Measurements from ENCODE around the gene ADAMTS5.

Gene ADAMTS5

DNA sequence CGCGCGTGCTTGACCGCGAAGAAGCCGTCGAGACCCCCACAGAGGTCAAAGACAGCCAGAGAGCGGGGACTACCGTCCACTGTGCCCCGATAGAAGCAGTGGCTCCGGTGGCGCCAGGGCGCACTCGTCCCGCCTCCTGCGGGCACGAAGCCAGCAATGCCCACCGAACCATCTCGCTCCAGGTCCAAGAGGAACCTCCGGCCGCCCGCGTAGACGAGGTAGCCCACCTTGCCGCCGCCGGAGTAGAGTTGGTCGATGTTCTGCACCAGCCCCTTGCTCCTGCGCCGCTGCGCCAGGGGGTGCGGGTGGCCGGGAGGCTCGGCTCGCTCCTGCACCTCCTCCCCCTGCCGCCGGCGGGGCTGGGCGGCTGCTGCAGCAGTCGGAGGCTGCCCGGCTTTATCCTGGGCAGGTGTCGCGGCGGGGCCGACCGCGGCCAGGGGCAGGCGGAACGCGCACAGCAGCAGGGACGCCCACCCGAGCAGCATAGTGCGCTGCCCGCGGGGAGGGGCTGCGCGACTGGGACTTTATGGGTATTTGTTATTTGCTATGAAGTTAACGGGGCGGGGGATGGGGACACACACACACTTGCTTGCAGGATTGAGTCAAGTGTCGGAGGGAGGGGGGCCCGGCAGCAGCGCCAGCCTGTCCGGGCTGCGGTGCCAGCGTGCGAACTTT lies 844 bp downstream of the ADAMTS5 start:
- TF ChIP-seq FOXP2 (optimal IDR thresholded peaks at IDR 0.05; ENCODE audit: borderline replicate concordance, extremely low read depth, extremely low read length, insufficient read depth) (peak; percentile 25), SIN3A (IDR thresholded peaks at IDR 0.05; ENCODE audit: borderline replicate concordance, insufficient read depth, low read length) (no peak), POLR2AphosphoS5 (IDR thresholded peaks at IDR 0.05; ENCODE audit: low read depth, low read length) (no peak), TAF1 (IDR thresholded peaks at IDR 0.05; ENCODE audit: borderline replicate concordance, insufficient read depth, low read length) (no peak)
- TF ChIP-seq, protein P1, sequence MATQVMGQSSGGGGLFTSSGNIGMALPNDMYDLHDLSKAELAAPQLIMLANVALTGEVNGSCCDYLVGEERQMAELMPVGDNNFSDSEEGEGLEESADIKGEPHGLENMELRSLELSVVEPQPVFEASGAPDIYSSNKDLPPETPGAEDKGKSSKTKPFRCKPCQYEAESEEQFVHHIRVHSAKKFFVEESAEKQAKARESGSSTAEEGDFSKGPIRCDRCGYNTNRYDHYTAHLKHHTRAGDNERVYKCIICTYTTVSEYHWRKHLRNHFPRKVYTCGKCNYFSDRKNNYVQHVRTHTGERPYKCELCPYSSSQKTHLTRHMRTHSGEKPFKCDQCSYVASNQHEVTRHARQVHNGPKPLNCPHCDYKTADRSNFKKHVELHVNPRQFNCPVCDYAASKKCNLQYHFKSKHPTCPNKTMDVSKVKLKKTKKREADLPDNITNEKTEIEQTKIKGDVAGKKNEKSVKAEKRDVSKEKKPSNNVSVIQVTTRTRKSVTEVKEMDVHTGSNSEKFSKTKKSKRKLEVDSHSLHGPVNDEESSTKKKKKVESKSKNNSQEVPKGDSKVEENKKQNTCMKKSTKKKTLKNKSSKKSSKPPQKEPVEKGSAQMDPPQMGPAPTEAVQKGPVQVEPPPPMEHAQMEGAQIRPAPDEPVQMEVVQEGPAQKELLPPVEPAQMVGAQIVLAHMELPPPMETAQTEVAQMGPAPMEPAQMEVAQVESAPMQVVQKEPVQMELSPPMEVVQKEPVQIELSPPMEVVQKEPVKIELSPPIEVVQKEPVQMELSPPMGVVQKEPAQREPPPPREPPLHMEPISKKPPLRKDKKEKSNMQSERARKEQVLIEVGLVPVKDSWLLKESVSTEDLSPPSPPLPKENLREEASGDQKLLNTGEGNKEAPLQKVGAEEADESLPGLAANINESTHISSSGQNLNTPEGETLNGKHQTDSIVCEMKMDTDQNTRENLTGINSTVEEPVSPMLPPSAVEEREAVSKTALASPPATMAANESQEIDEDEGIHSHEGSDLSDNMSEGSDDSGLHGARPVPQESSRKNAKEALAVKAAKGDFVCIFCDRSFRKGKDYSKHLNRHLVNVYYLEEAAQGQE (IDR thresholded peaks at IDR 0.05; ENCODE audit: insufficient read depth in 1 of 2, low read depth in 2 of 2, low read length in 2 of 2) = no peak

DNA sequence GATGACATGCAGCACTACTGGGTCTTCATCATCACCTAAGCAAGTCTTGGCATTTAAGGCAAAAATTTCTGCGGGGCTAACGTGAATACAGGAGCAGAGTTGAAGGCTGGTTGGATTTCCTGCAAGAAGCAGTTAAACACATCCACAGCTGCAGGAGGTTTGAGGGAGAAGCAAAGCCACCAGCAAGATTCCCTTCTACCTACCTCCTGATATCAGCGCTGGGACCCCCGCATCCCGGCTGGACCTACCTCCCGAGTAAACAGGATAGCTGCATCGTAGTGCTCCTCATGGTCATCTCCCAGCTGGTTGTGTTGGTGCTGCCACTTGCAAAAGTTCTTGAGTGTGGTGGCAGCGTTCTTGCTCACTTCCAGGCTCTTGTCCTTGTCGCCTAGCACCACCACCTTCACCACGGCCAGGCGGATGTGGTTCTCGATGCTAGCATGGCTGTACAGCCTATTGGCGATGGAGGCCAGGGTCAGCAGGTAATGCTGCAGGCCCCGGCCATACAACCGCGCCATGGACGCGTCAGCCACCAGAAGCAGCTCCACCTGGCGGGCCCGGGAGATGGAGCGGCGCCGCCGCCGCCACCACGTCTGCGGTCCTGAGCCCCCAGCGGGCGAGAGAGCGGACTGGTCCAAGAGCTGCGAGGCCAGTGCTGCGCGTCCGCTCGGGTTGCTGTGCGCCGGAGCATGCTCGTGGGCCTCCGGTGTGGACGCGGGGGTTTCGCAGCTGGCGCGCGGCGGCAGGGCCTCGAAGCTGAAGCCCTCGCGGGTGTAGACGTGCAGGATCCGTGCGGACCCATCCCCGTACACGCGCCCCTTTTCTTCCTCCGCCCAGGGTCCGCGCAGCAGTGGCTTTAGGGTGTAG lies 1.6 kb downstream of the ADAMTS5 start:
- TF ChIP-seq POLR2AphosphoS5 (IDR thresholded peaks at IDR 0.05; ENCODE audit: low read depth, low read length) = no peak

DNA sequence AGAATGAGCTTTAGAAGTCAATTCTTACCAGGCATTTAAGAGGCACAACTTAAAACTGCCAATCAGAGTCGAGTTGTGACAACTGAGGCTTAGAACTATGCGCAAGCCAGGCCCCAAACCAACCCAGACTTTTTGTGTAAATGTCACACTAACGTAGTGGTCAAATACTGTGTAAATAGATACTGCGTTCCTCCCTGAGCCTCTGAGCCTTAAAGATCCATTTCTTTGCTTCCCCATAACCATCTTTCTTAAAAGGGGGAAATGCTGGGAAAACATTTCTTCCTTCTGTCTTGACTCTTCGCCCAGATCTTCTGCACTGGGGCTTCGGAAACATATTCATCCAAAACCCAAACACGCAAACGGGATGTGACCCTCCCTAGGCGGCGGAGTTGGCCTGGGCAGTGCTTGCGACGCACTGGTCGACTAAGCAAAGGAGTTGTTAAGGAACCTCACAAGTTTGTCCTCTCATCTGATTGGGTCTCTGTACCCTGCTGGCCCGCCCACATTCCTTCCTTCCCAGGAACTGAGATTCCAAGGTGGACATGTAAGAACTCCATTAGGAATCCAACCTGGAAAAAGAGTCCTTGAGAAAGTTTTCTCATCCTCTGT lies 2.6 kb downstream of the ADAMTS5 start:
- TF ChIP-seq TAF1 (IDR thresholded peaks at IDR 0.05; ENCODE audit: borderline replicate concordance, insufficient read depth, low read length) (no peak), SIN3A (IDR thresholded peaks at IDR 0.05; ENCODE audit: borderline replicate concordance, insufficient read depth, low read length) (no peak), FOXP2 (optimal IDR thresholded peaks at IDR 0.05; ENCODE audit: borderline replicate concordance, extremely low read depth, extremely low read length, insufficient read depth) (no peak), POLR2AphosphoS5 (IDR thresholded peaks at IDR 0.05; ENCODE audit: low read depth, low read length) (no peak)
- TF ChIP-seq, protein P1 (IDR thresholded peaks at IDR 0.05; ENCODE audit: insufficient read depth in 1 of 2, low read depth in 2 of 2, low read length in 2 of 2) = no peak

DNA sequence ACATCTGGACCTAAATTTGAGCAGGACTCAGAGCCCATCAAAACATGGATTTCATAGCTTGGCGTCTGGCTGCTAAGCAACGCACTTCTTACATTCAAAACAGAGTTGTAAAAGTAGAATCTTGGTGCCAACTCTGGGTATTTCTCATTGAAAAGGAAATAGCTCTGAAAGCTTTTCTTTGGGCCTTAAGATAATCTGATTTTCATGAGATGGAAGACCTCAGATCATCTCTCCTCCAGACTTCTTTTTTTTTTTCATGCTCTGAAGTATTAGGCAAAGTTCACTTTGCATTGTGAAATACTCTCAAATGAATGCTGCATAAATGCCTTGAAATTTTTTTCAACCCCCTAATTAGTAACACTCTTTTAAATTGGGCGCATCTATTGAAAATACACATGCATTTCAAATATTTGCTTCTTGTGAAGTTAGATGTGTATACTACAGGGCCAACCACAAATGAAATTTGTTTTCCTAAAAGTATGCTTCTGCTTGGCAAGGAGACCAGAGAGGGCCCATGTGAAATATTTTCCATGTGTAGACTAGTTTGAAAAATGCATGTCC lies 4.2 kb downstream of the ADAMTS5 start:
- TF ChIP-seq, protein P1 (IDR thresholded peaks at IDR 0.05; ENCODE audit: insufficient read depth in 1 of 2, low read depth in 2 of 2, low read length in 2 of 2) = no peak
- no peak for TF ChIP-seq TAF1 (IDR thresholded peaks at IDR 0.05; ENCODE audit: borderline replicate concordance, insufficient read depth, low read length)
- no peak for TF ChIP-seq POLR2AphosphoS5 (IDR thresholded peaks at IDR 0.05; ENCODE audit: low read depth, low read length)
- TF ChIP-seq FOXP2 (optimal IDR thresholded peaks at IDR 0.05; ENCODE audit: borderline replicate concordance, extremely low read depth, extremely low read length, insufficient read depth) = no peak
- no peak for TF ChIP-seq SIN3A (IDR thresholded peaks at IDR 0.05; ENCODE audit: borderline replicate concordance, insufficient read depth, low read length)

DNA sequence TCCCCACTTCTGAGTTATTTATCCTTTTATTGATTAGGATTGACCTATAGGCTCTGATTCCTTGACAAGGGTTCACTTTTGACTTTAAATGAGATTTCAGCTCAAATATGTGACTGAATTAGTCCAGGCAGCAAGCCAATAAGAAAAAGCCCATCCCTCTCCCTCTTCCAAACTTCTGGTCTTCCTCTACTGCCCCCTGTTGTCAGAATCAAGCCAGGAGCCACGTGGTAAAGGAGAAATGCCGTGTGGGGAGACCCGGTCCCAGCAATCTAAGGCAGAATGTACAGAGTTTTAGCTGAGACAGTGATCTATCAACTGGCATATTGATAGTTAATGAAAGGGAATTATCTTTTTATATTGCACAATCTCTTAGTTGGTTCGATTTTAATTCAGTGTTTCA lies 5.2 kb downstream of the ADAMTS5 start:
- TF ChIP-seq TAF1 (IDR thresholded peaks at IDR 0.05; ENCODE audit: borderline replicate concordance, insufficient read depth, low read length) (no peak), POLR2AphosphoS5 (IDR thresholded peaks at IDR 0.05; ENCODE audit: low read depth, low read length) (no peak), SIN3A (IDR thresholded peaks at IDR 0.05; ENCODE audit: borderline replicate concordance, insufficient read depth, low read length) (no peak), FOXP2 (optimal IDR thresholded peaks at IDR 0.05; ENCODE audit: borderline replicate concordance, extremely low read depth, extremely low read length, insufficient read depth) (no peak)
- TF ChIP-seq, protein P1 (IDR thresholded peaks at IDR 0.05; ENCODE audit: insufficient read depth in 1 of 2, low read depth in 2 of 2, low read length in 2 of 2) = no peak

All from PFSK-1 (cell line).